Calu3 (cell line): ENCODE results near the gene GLUL. TPM values are rescaled to one million over a fixed set of nuclear protein-coding genes. Genes with fewer than 3 reads are reported as not detected.
"Not testable (repeated sequence)": the region's sequence is repeated elsewhere in the genome, so short reads cannot be mapped to it uniquely, and the experiment has no call there.

Experiments
- BruUV-seq: library from RNA; stranded (reverse); fragments of 400-500 nt; replicated peaks from 2 replicates; lab custom pipeline; 2021; lab: Mats Ljungman, UMichigan
- CTCF ChIA-PET: fragments of 300-600 bp; sonication (Branson Sonifier 250); formaldehyde crosslinking; loops from one replicate; lab custom pipeline; 2022; ENCODE audit warnings: antibody characterized with exemption; lab: Charles Lee
- DNase-seq: peaks from one replicate; pipeline ENCODE4 v3.0.0; 2022
- H3K27ac Mint-ChIP-seq: one replicate; pipeline ENCODE4 v1.8.0; 2022; ENCODE audit warnings: mixed read lengths; ENCODE audit not compliant: unreplicated experiment
- H3K27me3 Mint-ChIP-seq: one replicate; pipeline ENCODE4 v1.8.0; 2022; ENCODE audit warnings: mixed read lengths; ENCODE audit not compliant: unreplicated experiment
- H3K36me3 Mint-ChIP-seq: one replicate; pipeline ENCODE4 v1.8.0; 2022; ENCODE audit warnings: mild to moderate bottlenecking, moderate library complexity, mixed read lengths; ENCODE audit not compliant: insufficient read depth, unreplicated experiment
- H3K4me1 Mint-ChIP-seq: one replicate; pipeline ENCODE4 v1.8.0; 2022; ENCODE audit warnings: mild to moderate bottlenecking, low read depth, mixed read lengths; ENCODE audit not compliant: unreplicated experiment
- H3K4me3 Mint-ChIP-seq: one replicate; pipeline ENCODE4 v1.8.0; 2022; ENCODE audit warnings: mild to moderate bottlenecking, low read depth, moderate library complexity, mixed read lengths; ENCODE audit not compliant: unreplicated experiment
- H3K9me3 Mint-ChIP-seq: one replicate; pipeline ENCODE4 v1.8.0; 2022; ENCODE audit warnings: low read depth, mixed read lengths; ENCODE audit not compliant: unreplicated experiment
- intact Hi-C: fragments of 100-400 bp; cut with micrococcal nuclease; formaldehyde crosslinking; loops from one replicate; pipeline ENCODE4 v1.10.0; 2022; ENCODE audit not compliant: unreplicated experiment
- total RNA-seq: library from RNA; stranded (reverse); gene quantifications from 2 replicates; pipeline ENCODE4 v1.2.3, GENCODE V29; 2022
- TF ChIP-seq, protein P1 (sequence below): fragments of 200-600 bp; IDR thresholded peaks from one replicate; pipeline ENCODE4 v1.8.0; 2022; ENCODE audit warnings: antibody characterized with exemption; ENCODE audit not compliant: unreplicated experiment

Gene GLUL
- total RNA-seq, 1 experiment from 2014 or later, result 188 TPM

DNA sequence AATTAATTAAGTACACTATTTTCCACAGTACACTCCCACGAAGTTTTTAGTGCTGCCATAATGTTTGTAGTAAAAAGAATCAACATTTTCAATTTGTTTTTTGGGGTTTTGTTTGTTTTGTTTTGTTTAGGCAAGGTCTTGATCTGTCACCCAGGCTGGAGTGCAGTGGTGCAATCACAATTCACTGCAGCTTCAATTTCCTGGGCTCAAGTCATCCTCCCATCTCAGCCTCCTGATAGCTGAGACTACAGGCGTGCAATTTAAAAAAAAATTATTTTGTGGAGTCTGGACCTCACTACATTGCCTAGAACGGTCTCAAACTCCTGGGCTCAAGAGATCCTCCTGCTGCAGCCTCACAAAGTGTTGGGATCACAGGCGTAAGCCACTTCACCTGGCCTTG is 11.4 kb downstream of the GLUL start:
- DNase-seq, result no peak
- no peak overlapping the region for H3K27ac Mint-ChIP-seq
- intact Hi-C loops, result no loop called here
- no peak overlapping the region for H3K4me3 Mint-ChIP-seq
- no peaks in the 10 kb centered on the region for H3K9me3 Mint-ChIP-seq
- TF ChIP-seq, protein P1, sequence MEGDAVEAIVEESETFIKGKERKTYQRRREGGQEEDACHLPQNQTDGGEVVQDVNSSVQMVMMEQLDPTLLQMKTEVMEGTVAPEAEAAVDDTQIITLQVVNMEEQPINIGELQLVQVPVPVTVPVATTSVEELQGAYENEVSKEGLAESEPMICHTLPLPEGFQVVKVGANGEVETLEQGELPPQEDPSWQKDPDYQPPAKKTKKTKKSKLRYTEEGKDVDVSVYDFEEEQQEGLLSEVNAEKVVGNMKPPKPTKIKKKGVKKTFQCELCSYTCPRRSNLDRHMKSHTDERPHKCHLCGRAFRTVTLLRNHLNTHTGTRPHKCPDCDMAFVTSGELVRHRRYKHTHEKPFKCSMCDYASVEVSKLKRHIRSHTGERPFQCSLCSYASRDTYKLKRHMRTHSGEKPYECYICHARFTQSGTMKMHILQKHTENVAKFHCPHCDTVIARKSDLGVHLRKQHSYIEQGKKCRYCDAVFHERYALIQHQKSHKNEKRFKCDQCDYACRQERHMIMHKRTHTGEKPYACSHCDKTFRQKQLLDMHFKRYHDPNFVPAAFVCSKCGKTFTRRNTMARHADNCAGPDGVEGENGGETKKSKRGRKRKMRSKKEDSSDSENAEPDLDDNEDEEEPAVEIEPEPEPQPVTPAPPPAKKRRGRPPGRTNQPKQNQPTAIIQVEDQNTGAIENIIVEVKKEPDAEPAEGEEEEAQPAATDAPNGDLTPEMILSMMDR, result no peak
- no peaks in the 10 kb centered on the region for H3K36me3 Mint-ChIP-seq
- H3K4me1 Mint-ChIP-seq, result no peaks in the 10 kb centered on the region
- H3K27me3 Mint-ChIP-seq, result no peaks in the 10 kb centered on the region
- CTCF ChIA-PET, result no interaction called here
- BruUV-seq, result no TSS peak

DNA sequence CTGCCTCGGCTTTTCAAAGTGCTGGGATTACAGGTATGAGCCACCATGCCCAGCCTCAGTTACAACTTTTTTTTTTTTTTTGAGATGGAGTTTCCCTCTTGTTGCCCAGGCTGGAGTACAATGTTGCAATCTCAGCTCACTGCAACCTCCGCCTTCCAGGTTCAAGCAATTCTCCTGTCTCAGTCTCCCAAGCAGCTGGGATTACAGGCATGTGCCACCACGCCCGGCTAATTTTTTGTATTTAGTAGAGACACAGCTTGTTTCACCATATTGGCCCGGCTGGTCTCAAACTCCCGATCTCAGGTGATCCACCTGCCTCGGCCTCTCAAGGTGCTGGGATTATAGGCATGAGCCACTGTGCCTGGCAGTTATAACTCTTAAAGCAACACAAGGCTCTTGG is 11.8 kb downstream of the GLUL start:
- CTCF ChIA-PET, H3K36me3 Mint-ChIP-seq, H3K27me3 Mint-ChIP-seq, H3K27ac Mint-ChIP-seq, H3K4me3 Mint-ChIP-seq, H3K4me1 Mint-ChIP-seq, intact Hi-C loops, DNase-seq, BruUV-seq, H3K9me3 Mint-ChIP-seq: not testable (repeated sequence)

DNA sequence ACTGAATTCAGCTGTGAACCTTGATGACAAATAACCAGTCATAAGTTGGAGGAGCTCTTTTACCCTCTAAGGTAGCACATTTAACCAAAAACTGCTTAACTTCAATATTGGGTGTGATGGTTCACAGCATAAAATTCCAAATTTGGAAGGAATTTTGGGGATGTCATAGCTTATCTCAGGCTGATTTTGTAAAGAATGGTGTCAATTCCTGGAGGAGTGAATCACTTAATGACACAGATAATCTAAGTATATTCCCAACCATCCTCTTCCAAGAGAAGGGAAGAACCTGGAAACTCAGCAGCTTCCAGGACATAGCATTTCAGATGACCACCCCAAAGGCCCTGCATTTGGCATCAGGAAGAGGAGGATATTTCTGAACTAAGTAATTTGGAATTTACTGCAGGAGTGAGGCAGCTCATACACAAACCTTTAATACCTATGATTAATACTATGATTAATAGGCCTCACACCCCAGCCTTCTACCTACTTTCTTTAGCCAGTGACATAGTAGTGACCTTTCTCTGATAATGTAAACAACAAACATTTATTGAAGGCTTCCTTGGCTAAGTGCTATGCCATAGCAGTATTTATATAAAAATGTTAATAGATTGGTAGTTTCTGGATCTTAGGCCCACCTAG is 14.5 kb downstream of the GLUL start:
- CTCF ChIA-PET, result interaction anchor here (1.3 kb wide), 1 partner anchor 13 kb away, joined by 3 read pairs; no protein-coding TSS in a partner anchor
- H3K27me3 Mint-ChIP-seq, result no peaks in the 10 kb centered on the region
- no peaks in the 10 kb centered on the region for H3K4me1 Mint-ChIP-seq
- no peak overlapping the region for H3K27ac Mint-ChIP-seq
- no peaks in the 10 kb centered on the region for H3K36me3 Mint-ChIP-seq
- no peaks in the 10 kb centered on the region for H3K9me3 Mint-ChIP-seq
- DNase-seq, result no peak
- TF ChIP-seq, protein P1, result no peak
- no peak overlapping the region for H3K4me3 Mint-ChIP-seq
- BruUV-seq, result no TSS peak
- intact Hi-C loops, result no loop called here

DNA sequence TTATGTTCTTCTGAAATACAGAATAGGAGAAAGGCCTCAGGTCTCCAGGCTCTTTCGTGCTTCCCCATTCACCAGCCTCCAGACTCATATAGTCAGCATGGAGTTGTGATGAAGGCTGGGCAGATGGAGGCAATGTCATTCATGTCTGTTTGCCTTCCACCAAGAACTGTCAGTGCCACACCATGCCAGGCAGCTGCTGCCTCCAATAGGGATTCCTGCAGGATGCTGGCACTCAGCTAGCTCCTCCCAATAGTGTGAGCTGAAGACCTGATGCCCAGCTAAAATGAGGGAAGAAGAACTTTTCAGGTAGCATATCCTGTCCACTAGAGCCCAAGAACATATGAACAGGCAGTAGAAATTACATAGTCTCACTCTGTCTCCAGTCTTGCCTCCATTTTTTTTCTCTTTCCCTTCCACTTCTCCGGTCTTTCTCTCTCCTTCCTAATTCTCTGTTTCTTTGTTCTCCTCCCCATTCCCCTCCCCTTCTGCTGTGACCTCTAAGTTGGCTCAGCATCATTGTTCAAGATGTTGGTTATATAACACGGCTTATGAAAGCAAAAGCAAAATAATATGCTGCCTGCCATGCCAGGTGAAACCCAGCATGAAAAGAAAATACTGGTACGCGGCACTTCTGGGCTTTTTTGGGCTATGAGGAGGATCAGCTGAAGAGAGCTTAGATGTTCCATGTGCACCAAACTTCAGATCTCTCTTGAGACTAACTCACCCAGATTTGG is 17.3 kb downstream of the GLUL start:
- H3K9me3 Mint-ChIP-seq, result no peaks in the 10 kb centered on the region
- BruUV-seq, result no TSS peak
- CTCF ChIA-PET, result no interaction called here
- H3K4me3 Mint-ChIP-seq, result no peak overlapping the region
- H3K27ac Mint-ChIP-seq, result no peak overlapping the region
- DNase-seq, result no peak
- no peaks in the 10 kb centered on the region for H3K27me3 Mint-ChIP-seq
- no peaks in the 10 kb centered on the region for H3K36me3 Mint-ChIP-seq
- TF ChIP-seq, protein P1, result no peak
- intact Hi-C loops, result no loop called here
- H3K4me1 Mint-ChIP-seq, result no peaks in the 10 kb centered on the region

DNA sequence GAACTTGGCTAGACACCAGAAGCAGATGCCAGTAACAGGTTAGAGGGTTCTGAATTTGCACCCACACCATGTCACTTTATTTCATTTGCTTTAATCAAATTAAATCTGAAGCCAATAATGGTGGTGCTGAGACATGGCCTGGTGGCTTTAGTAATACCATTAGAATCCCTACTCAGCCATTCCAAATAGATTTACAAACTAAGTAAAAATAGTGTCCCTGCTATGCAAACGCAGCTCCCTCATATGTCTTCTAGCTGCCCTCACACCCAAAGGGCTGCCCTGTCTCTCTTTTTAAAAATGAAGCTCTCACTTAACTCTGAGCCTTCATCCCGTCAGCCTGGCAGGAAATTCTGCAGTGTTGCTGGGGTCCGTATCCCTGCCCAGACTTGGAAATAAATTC is 21.1 kb downstream of the GLUL start:
- no peak overlapping the region for H3K4me3 Mint-ChIP-seq
- no peaks in the 10 kb centered on the region for H3K9me3 Mint-ChIP-seq
- peaks cover 35% of the 10 kb centered on the region for H3K27me3 Mint-ChIP-seq
- H3K4me1 Mint-ChIP-seq, result no peaks in the 10 kb centered on the region
- TF ChIP-seq, protein P1, result no peak
- CTCF ChIA-PET, result interaction anchor here (0.8 kb wide), 1 partner anchor 228 kb away, joined by 3 read pairs; no protein-coding TSS in a partner anchor
- no peak for DNase-seq
- intact Hi-C loops, result no loop called here
- H3K27ac Mint-ChIP-seq, result no peak overlapping the region
- BruUV-seq, result no TSS peak
- H3K36me3 Mint-ChIP-seq, result no peaks in the 10 kb centered on the region
